HepG2 (cell line): ENCODE results near the gene GPR15. TPM values are rescaled to one million over a fixed set of nuclear protein-coding genes. Genes with fewer than 3 reads are reported as not detected.

ENCODE experiments used
- CENPX ChIP-seq: sonication (generic); formaldehyde crosslinking; IDR thresholded peaks from 2 replicates; pipeline ENCODE4 v1.9.0; 2021; ENCODE audit warnings: mild to moderate bottlenecking, missing genetic modification reagents, moderate library complexity
- DBP ChIP-seq: sonication (generic); formaldehyde crosslinking; IDR thresholded peaks from 2 replicates; pipeline ENCODE4 v1.4.0; 2020; ENCODE audit warnings: missing genetic modification reagents; ENCODE audit errors: not compliant biosample characterization
- FOXA3 ChIP-seq: IDR thresholded peaks from 2 replicates; pipeline ENCODE4 v1.6.1; 2016; ENCODE audit warnings: missing genetic modification reagents, missing compliant biosample characterization
- GRHL1 ChIP-seq: sonication (generic); formaldehyde crosslinking; conservative IDR thresholded peaks from 2 replicates; pipeline ENCODE4 v1.8.0; 2022; ENCODE audit warnings: missing genetic modification reagents
- HINFP ChIP-seq: sonication (generic); formaldehyde crosslinking; IDR thresholded peaks from 2 replicates; pipeline ENCODE4 v1.4.0; 2020; ENCODE audit warnings: low read depth, mild to moderate bottlenecking, missing genetic modification reagents
- HOXA5 ChIP-seq: sonication (generic); formaldehyde crosslinking; IDR thresholded peaks from 2 replicates; pipeline ENCODE4 v1.4.0; 2020; ENCODE audit warnings: missing genetic modification reagents
- MIER3 ChIP-seq: IDR thresholded peaks from 2 replicates; pipeline ENCODE4 v1.6.1; 2016; ENCODE audit warnings: missing compliant biosample characterization, borderline replicate concordance
- MTF2 ChIP-seq: sonication (generic); formaldehyde crosslinking; IDR thresholded peaks from 2 replicates; pipeline ENCODE4 v1.5.0; 2020; ENCODE audit warnings: missing genetic modification reagents, borderline replicate concordance
- NONO ChIP-seq, 2 experiments: fragments of 450-650 bp in 1 of 2; sonication (generic) in 1 of 2; formaldehyde crosslinking in 1 of 2; IDR thresholded peaks in 1 of 2; conservative IDR thresholded peaks in 1 of 2; 2 replicates each; pipeline versions ENCODE4 v1.6.1 to v1.8.0; 2017 to 2022; ENCODE audit warnings: mild to moderate bottlenecking in 1 of 2, missing genetic modification reagents in 1 of 2, moderate library complexity in 1 of 2
- NR2C2 ChIP-seq: sonication (generic); formaldehyde crosslinking; IDR thresholded peaks from 2 replicates; pipeline ENCODE4 v1.4.0; 2020; ENCODE audit warnings: missing genetic modification reagents, mild to moderate bottlenecking, moderate library complexity, borderline replicate concordance
- PLRG1 ChIP-seq: fragments of 450-650 bp; conservative IDR thresholded peaks from 2 replicates; pipeline ENCODE4 v1.6.1; 2016
- SIN3B ChIP-seq: fragments of 150-350 bp; IDR thresholded peaks from 2 replicates; pipeline ENCODE4 v1.6.1; 2014; ENCODE audit warnings: low read length
- TCF12 ChIP-seq, 2 experiments: fragments of 450-650 bp in 1 of 2; sonication (generic) in 1 of 2; formaldehyde crosslinking in 1 of 2; IDR thresholded peaks; 2 replicates each; pipeline versions ENCODE4 v1.6.1 to v1.8.0; 2017 to 2022; ENCODE audit warnings: antibody characterized with exemption in 1 of 2, mild to moderate bottlenecking in 1 of 2, missing genetic modification reagents in 1 of 2, moderate library complexity in 1 of 2
- THAP7 ChIP-seq: sonication (generic); formaldehyde crosslinking; IDR thresholded peaks from 2 replicates; pipeline ENCODE4 v1.8.1; 2023; ENCODE audit warnings: mild to moderate bottlenecking, missing genetic modification reagents
- YEATS4 ChIP-seq: sonication (generic); formaldehyde crosslinking; IDR thresholded peaks from 2 replicates; pipeline ENCODE4 v1.4.0; 2020; ENCODE audit warnings: missing genetic modification reagents, borderline replicate concordance
- ZBTB7A ChIP-seq: sonication (generic); formaldehyde crosslinking; IDR thresholded peaks from 2 replicates; pipeline ENCODE4 v1.8.0; 2022; ENCODE audit warnings: mild to moderate bottlenecking, missing genetic modification reagents
- ZMAT3 ChIP-seq: sonication (generic); formaldehyde crosslinking; conservative IDR thresholded peaks from 2 replicates; pipeline ENCODE4 v1.7.0; 2021; ENCODE audit warnings: missing genetic modification reagents
- ZNF230 ChIP-seq: sonication (generic); formaldehyde crosslinking; IDR thresholded peaks from 2 replicates; pipeline ENCODE4 v1.4.0; 2020; ENCODE audit warnings: mild to moderate bottlenecking, missing genetic modification reagents
- ZNF234 ChIP-seq: sonication (generic); formaldehyde crosslinking; conservative IDR thresholded peaks from 2 replicates; pipeline ENCODE4 v1.5.1; 2020; ENCODE audit warnings: mild to moderate bottlenecking, missing genetic modification reagents
- ZNF496 ChIP-seq: sonication (generic); formaldehyde crosslinking; IDR thresholded peaks from 2 replicates; pipeline ENCODE4 v1.8.1; 2023; ENCODE audit warnings: mild to moderate bottlenecking, moderate library complexity, missing genetic modification reagents; ENCODE audit not compliant: insufficient replicate concordance
- ZNF615 ChIP-seq: sonication (generic); formaldehyde crosslinking; IDR thresholded peaks from 2 replicates; pipeline ENCODE4 v1.5.0; 2020; ENCODE audit warnings: mild to moderate bottlenecking, missing genetic modification reagents, borderline replicate concordance
- ZNF776 ChIP-seq: sonication (generic); formaldehyde crosslinking; IDR thresholded peaks from 2 replicates; pipeline ENCODE4 v1.4.0; 2020; ENCODE audit warnings: mild to moderate bottlenecking, missing genetic modification reagents
- ZNF792 ChIP-seq: IDR thresholded peaks from 2 replicates; pipeline ENCODE4 v1.6.1; 2016
- polyA plus RNA-seq, 8 experiments: library from polyadenylated mRNA; depleted of rRNA in 3 of 8; stranded (reverse) in 7 of 8; unstranded in 1 of 8; fragments of >200 nt; fragmentation: Illumina TruSeq in 4 of 8; extraction: Trizol in 4 of 8; gene quantifications; 2 replicates each; pipeline versions ENCODE4 v1.2.1 to v1.2.3, GENCODE V29; 2011 to 2016; ENCODE audit warnings: low read depth in 4 of 8, missing spikeins in 1 of 8, mixed read lengths in 1 of 8; ENCODE audit not compliant: insufficient read depth in 1 of 8
- total RNA-seq, 5 experiments: library from RNA; depleted of rRNA; stranded (reverse); fragments of >200 nt; fragmentation: Illumina TruSeq; extraction: Trizol; gene quantifications; 2 replicates each; pipeline ENCODE4 v1.2.3, GENCODE V29; 2016; ENCODE audit warnings: low read depth in 1 of 5

Gene GPR15
- total and polyA plus RNA-seq, 2 of the 13 experiments (the other 11 are each of a cell fraction or from before 2014, with no cell fraction given), result not detected

GRCh38 chr3:98522544-98523281 is 9.1 kb upstream of the GPR15 start, which contains the start of gene CLDND1 (continued):
- no peak for TF ChIP-seq DBP
- TF ChIP-seq NONO (IDR thresholded peaks at IDR 0.05), result no peak
- 0 out of 2 replicates have a peak, but pooled peaks have one; percentile 69 for TF ChIP-seq NONO (CRISPR knock-in tag; conservative IDR thresholded peaks at IDR 0.05)
- no peak for TF ChIP-seq ZNF230 (CRISPR knock-in tag)
- TF ChIP-seq THAP7 (CRISPR knock-in tag), result no peak
- no peak for TF ChIP-seq CENPX (CRISPR knock-in tag)
- TF ChIP-seq MTF2 (CRISPR knock-in tag), result no peak
- no peak; the same call in 1 of the 2 replicates for TF ChIP-seq HOXA5 (CRISPR knock-in tag)
- TF ChIP-seq FOXA3, result peak; percentile 37; the same call in 1 of the 2 replicates
- no peak for TF ChIP-seq ZNF234 (CRISPR knock-in tag)
- no peak for TF ChIP-seq ZMAT3
- TF ChIP-seq GRHL1 (CRISPR knock-in tag), result no peak
- no peak for TF ChIP-seq SIN3B
- 0 out of 2 replicates have a peak, but pooled peaks have one; percentile 40 for TF ChIP-seq ZNF615 (CRISPR knock-in tag)
- no peak for TF ChIP-seq PLRG1
- peak; percentile 73; the same call in 1 of the 2 replicates for TF ChIP-seq YEATS4 (CRISPR knock-in tag)
- no peak; the same call in 1 of the 2 replicates for TF ChIP-seq ZNF776 (CRISPR knock-in tag)
- TF ChIP-seq MIER3 (CRISPR knock-in tag), result no peak; the same call in 1 of the 2 replicates
- TF ChIP-seq HINFP (CRISPR knock-in tag), result no peak
- no peak for TF ChIP-seq ZBTB7A (CRISPR knock-in tag)
- no peak for TF ChIP-seq ZNF496 (CRISPR knock-in tag)
- peak; percentile 68 for TF ChIP-seq NR2C2 (CRISPR knock-in tag)
- no peak for TF ChIP-seq TCF12 (IDR thresholded peaks at IDR 0.05)
- TF ChIP-seq TCF12 (CRISPR knock-in tag; IDR thresholded peaks at IDR 0.05), result no peak
- TF ChIP-seq ZNF792 (CRISPR knock-in tag), result peak; percentile 95
